Measurements from ENCODE around the gene C1orf56.
A peak's percentile ranks its signal among the peaks of the same experiment; 100 is the strongest.

Gene C1orf56

DNA sequence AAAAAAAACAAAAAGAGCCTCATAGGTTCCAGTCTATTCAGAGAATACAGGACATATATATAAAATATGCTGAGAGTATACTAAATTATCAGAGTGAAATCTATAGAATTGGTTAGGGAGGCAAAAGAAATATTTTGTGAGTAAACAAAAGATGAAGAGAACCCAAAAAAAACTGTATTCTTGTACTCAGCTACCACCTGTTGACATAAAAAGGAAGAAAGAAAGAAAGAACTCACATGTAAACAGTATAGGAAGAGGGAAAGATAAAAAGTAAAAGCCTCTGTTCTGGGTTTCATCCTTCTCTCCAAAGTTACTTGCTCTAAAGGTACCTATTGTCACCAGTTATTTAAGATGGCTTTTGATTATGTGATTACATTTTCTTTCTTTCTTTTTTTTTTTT lies 21.1 kb upstream of the C1orf56 start:
- DNase-seq: no peak
- no peak for ATAC-seq

DNA sequence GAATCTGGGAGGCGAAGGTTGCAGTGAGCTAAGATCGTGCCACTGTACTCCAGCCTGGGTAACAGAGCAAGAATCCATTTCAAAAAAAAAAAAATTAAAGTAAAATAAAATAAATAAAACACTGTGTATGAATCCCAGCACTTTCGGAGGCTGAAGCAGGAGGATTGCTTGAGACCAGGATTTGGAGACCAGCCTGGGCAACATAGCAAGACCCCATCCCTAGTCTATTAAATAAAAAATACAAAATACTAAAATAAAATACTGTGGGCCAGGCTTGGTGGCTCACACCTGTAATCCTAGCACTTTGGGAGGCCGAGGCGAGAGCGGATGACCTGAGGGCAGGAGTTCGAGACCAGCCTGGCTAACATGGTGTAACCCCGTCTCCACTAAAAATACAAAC lies 15.4 kb upstream of the C1orf56 start:
- DNase-seq (no peak), ATAC-seq (no peak)

DNA sequence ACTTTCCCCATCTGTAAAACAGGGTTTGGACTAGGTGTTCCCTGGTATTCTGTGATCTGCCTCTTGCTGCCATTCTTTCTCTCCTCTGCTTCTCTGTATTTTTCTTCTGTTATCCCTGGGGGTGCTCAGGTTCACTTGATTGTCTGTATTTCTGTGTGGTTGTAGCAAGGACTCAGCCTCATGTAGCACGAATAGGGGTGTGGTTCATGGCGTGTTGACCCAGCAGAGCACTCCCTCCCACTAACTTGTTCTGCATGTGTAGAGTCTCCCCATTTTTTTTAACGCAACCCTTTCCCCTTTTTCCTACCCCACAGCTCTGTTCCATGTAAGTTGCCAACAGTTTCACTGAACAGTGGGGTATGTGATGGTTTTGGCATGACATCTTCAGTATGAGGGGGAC lies 12.4 kb upstream of the C1orf56 start:
- no peak for ATAC-seq
- DNase-seq: no peak

DNA sequence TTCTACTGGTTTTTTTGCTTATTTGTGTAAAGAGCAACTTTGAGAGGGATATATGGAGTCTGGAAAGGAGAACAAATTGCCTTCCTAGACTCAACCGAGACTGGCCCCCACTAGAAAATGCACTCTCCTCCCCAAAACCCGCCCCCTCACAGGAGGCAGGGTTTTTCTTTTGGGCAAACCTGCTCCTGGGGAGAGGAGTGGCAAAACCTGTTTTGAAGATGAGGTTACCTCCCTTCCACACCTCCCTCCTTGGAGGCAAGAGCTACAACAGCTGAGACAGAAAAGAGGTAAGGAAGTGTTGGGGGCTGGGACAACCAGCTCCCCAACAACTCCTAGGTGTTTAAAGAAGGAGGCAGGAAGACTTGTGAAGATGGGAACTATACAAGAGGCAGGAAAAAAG lies 11.2 kb upstream of the C1orf56 start, which contains the start of gene BNIPL:
Gene BNIPL, plus strand, starts transcription at position 231 of the 400 bp plus-strand sequence. Its CDS starts 140 bp downstream, at position 371.
- ATAC-seq: no peak
- no peak for DNase-seq

DNA sequence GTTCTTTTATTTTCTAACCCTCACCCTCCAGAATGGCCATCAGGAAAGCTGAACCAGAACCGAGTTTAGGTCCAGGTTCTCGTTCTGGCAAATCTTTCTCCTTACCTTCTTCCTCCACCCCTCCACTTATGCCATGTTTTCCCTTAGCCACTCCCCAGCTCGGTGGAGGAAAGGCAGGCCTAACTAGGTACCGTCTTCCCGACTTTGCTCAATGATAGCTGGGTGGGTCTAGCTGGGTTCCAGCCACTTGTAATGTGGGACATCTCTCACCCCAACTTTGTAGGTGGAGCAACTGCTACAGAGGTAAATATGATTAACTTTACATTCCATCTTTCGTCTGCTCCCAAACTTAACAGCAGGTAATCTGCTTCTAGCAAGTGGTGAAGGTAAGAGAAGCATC lies 10.5 kb upstream of the C1orf56 start:
- no peak for ATAC-seq
- no peak for DNase-seq

DNA sequence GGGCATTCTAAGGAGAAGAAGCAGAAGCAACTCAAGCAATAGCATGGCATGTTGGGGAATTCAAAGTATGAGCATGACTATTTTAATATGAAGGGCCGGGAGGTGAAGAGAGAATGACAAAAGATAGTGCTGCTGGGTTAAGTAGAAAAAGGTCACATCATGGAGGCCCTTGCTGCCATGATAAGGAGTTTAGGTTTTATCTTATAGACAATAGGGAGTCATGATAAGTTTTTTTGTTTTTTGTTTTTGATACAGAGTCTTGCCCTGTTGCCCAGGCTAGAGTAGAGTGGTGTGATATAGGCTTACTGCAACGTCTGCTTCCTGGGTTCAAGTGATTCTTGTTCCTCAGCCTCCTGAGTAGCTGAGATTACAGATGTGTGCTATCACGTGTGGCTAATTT lies 8.0 kb upstream of the C1orf56 start:
- ATAC-seq: no peak
- no peak for DNase-seq

DNA sequence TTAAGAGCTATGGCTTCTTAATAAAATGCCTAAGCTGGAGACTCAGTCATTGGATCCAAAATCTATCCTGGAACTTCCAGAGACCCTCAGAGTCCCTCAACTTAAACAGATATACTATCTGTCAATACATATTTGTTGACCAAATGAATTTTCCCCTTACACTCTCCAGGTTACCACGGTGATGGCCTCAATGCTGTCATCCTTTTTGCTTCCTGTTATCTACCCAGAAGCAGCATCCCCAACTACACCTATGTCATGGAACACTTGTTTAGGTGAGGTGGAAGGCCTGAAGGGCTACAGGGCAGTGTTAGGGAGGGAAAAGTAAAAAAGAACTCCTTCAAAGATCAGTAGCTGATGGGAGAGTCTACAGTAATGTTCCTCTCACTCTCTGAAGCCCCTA lies 4.4 kb upstream of the C1orf56 start:
- ATAC-seq (no peak), DNase-seq (no peak)

DNA sequence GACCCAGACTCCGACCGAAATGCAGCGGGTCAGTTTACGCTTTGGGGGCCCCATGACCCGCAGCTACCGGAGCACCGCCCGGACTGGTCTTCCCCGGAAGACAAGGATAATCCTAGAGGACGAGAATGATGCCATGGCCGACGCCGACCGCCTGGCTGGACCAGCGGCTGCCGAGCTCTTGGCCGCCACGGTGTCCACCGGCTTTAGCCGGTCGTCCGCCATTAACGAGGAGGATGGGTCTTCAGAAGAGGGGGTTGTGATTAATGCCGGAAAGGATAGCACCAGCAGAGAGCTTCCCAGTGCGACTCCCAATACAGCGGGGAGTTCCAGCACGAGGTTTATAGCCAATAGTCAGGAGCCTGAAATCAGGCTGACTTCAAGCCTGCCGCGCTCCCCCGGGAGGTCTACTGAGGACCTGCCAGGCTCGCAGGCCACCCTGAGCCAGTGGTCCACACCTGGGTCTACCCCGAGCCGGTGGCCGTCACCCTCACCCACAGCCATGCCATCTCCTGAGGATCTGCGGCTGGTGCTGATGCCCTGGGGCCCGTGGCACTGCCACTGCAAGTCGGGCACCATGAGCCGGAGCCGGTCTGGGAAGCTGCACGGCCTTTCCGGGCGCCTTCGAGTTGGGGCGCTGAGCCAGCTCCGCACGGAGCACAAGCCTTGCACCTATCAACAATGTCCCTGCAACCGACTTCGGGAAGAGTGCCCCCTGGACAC lies 534 bp downstream of the C1orf56 start:
- ATAC-seq (peak; percentile 85), DNase-seq (peak; percentile 67)

DNA sequence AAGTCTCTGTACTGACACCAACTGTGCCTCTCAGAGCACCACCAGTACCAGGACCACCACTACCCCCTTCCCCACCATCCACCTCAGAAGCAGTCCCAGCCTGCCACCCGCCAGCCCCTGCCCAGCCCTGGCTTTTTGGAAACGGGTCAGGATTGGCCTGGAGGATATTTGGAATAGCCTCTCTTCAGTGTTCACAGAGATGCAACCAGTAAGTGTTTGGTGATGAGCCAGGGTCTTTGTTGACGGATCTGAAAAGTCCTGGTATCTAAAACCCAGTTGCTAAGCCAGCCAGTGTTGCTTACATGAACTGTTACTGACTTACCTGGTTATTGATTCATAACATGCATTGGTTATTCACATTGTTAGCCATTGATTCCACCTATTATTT lies 1.1 kb downstream of the C1orf56 start:
- ATAC-seq: no peak
- DNase-seq: no peak

DNA sequence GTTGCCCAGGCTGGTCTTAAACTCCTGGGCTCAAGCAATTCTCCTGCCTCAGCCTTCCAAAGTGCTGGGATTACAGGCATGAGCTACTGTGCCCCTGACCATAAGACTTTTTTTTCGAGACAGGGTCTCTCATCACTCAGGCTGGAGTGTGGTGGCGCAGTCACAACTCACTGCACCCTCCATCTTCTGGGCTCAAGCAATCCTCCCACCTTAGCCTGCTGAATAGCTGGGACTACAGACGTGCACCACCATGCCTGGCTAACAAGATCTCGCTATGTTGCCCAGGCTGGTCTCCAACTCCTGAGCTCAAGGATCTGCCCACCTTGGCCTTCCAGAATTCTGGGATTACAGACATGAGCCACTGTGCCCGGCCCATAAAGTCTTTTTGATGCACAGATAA lies 1.9 kb downstream of the C1orf56 start:
- DNase-seq (no peak), ATAC-seq (no peak)

DNA sequence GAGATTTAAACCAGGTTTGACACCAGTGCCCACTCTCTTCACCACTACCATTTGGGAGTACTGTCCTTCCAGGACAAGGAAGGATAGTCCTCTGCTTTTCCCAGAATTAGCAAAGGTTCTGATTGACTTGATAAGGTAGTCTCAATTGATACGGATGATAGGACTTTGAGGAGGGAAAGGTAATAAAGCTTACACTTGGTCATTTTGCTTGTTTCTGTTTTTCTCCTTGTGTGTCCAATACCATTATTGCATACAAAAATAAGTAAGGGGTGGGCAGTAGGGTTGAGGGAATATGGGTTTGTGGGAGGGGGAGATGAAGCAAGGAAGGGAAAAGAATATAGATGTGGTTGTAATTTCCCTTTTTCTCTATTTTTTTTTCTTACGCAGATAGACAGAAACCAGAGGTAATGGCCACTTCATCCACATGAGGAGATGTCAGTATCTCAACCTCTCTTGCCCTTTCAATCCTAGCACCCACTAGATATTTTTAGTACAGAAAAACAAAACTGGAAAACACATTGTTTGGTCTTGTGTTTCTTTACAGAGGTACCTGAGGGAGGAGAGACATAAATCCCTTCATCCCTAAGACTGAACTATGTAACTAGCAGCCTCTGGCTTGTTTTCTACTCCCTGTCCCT lies 2.6 kb downstream of the C1orf56 start:
- ATAC-seq: no peak

DNA sequence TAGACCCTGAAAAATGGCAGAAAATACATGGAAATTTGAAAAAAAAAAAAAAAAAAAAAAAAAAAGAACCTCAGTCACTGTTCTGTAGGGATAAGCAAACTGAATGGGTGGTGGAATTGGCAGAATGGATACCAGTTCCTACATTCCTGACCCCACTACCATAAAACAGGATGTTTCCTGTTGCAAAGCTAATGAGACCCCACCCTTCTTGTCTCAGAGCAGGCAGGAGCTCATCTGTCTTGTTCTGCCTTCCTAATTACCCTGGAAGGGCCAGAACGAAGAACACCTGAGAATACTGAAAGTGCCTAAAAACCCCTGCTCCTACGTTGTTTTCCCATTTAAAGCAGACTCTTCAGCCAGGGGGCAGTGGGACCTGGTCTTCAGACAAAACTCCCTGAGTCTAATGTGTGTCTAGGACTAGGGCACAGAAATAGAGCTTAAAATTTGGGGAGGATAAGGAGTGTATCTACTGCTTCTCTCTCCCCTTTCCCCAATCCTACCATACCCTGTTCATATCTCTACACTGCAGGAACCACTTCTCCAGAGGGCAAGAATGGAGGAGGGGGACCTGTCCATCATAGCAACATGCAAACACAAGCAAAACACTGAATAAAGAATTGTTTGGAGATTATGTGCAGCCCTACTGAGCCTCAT lies 3.9 kb downstream of the C1orf56 start:
- ATAC-seq: no peak
- no peak for DNase-seq

More for the DNA sequence above, 2.6 kb downstream of the C1orf56 start:
- DNase-seq: no peak

DNA sequence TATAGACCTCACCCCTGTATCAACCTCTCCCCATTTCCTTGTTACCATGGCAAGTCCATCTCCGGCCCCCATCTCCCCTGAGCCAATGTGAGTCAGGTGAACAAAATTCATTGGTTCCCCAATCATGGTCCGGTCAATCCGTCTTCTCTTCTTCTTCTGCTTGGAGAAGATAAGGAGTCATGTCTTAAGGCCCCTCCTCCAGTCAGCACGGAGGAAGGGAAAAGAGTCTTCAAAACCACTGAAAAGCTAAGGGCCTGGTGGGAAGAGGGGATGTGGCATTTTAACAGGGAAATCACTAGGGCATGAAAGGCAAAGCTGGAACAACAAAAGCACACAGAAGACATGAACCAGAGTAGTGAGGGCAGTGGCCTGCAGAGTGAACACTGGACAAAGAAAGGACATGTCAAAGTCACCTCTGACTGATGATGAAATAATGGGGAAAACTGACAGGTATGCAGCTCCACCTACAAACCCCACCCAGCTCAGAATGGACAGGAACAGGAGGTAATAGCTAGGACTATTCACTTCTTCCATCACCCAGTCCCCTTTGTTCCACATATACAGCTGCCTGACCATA lies 7.5 kb downstream of the C1orf56 start:
- DNase-seq: no peak
- ATAC-seq: no peak

DNA sequence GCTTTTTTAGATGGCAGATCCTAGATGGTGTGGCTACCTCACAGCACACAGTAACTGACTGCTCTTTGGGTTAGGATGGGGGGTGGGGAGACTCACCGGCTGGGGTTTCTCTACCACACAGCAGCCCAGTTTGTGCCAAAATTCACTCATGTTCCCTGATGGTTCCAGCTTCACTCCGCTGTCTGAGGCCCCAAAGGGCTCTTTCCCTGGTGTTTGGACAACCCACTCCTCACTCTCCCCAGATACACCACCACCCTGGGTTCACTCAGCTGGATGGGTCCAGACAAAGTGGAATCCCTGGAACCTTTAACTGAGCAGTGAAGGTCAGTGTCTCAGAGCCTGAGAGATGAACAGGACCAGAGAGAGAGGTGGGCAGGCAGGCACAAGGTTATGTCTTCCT lies 8.0 kb downstream of the C1orf56 start:
- DNase-seq: no peak
- ATAC-seq: no peak

DNA sequence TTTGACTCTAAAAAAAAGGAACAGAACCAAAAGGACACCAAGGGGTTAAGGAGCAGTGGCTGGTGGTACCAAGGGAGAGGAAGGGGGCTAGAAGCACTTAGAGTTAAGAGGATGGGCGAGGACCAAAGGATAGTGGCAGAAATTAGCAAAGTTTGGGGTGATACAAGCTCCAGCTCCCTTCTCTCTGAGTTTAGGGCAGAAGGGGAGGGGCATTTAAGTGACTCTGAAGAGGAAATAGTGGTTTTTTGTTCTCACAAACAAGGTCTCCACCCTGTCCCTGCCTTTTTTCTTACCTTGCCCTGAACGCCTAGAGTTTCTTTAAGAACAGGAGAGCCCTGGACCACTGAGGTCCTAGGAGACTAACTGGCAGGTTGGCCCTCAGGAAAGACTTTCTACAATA lies 8.6 kb downstream of the C1orf56 start:
- ATAC-seq (no peak), DNase-seq (no peak)

DNA sequence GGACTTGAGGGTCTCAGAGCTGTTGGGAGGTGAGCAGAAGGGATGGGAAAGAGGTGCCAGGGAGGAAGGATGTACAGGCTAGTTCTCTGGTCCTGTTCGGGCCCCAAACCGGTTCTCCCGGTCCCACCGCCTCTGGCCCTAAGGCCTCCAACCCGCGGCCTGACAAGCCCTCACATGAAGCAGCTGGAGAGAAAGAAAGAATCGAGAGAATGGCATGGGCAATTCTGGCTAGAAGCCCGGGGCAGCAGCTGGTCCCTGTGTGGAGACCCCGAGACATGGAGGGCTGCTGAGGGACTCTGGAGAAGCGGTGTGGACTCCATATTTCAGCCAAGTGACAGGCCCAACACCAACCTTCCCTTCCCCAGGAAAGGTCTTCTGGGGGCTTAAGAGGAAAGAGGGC lies 11.1 kb downstream of the C1orf56 start:
- DNase-seq: peak; percentile 29

DNA sequence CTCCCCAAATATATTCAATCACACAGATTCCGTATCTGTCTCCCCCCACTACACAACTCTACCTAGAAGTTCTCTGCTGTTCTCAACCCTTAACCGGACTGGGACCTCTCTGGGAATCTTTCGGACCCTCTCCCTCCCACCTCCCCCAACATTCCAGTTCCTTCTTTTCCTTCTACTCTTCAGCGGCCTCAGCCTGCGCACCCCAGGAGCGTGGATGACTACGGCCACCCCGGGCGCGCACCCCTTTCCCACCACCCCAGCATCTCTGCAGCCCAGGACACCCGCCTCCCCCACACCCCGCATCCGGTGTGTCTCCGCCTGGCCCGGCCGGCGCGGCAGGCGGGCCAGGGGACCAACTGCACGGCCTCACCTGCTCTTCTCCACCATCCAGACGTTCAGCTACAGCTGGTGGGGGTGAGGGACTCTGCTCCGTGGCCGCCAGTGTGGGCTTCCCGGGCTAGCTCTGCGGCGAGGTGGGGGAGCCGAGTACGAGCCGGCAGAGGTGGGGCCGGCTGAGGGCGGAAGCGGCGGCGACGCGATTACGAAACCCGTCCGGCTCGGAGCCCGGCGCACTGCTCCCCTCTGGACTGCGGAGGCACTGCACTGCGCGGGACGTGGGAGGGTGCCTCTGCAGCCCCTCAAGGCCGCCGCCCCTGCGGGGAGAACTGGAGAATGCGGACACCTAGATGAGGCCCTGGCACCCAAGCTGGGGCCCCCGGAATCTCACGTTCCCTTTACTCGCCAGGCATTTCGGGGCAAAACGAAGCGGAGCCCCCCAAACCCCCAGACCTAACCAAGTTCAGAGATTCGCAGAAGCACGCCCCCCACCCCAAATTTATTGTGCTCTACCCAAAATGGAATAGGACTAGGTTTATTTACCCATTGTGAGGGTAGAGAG lies 11.8 kb downstream of the C1orf56 start, which contains the start of gene CDC42SE1:
Gene CDC42SE1, minus strand, starts transcription at position 514 of the 898 bp plus-strand sequence. CDS start 3,892 bp downstream, outside the sequence.
- ATAC-seq (peak; percentile 83), DNase-seq (peak; percentile 89)

More for the DNA sequence above, 11.1 kb downstream of the C1orf56 start:
- no peak for ATAC-seq

DNA sequence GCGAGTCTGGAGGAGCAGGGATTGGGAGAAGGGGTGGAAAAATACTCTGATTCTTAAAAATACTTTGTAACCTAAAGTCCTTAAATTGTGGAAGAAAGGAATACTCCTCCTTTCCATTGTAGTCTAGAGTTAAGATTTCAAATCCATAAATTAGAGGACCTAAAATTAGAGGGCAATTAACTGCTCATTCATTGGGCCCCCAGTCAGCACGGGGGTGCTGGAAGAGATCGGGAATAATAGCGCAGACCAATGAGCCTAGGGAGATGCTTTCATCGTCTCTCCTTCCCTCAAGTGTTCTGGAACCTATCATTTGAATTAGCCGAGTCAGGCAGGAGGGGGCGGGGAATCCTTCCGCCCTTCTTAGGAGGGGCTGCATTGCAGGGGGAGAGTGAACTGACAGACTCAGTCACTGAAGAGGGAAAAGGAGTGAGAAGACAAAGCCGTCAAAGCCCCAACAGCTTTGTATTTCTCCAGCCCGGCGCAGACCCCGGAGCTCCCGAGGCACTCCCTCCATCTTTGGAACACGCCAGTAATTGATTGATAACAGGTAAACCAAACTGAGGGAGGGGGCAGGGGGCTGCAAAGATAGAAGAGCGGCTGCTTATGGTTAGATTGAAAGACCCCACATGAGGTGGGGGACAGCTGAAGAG lies 12.6 kb downstream of the C1orf56 start, which contains the start of gene MLLT11:
Gene MLLT11, plus strand, starts transcription at position 391 of the 650 bp plus-strand sequence. CDS start 6,828 bp downstream, outside the sequence.
- ATAC-seq: no peak
- DNase-seq: peak; percentile 62

DNA sequence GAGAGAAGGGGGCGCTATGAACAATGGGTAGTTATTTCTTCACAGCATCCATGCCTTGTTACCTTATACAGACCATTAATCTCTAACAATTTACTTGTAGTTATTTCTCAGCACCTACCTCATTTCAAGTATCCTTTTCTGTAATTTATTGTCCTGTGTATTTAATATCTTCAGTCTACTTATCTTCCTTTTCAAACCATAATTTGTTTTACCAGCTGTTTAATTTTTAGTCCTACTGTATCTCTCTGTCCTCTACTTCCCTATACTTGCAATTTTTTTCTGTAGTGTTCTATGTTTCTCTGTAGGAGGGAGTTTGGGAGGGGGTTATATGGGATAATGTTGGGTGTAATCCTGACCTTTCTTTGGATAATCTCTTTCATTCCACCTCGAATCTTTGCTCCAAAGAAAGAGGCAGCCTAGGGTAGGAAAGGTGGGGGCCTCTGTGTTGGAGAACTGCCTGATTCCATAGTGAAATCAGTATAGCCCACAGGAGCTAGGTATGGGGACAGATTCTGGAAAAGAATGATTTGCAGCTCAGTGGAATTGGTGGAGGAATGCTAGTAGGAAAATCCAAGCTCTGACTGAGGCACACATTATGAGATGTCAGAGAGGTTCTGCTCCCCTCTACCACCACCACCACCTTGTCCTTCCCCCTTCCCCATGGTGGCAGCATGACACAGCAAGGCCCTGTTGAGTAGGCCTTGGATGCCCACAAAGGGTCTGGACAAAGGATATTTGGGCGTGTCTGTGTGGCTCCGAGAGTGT lies 13.3 kb downstream of the C1orf56 start:
- ATAC-seq (no peak), DNase-seq (no peak)

DNA sequence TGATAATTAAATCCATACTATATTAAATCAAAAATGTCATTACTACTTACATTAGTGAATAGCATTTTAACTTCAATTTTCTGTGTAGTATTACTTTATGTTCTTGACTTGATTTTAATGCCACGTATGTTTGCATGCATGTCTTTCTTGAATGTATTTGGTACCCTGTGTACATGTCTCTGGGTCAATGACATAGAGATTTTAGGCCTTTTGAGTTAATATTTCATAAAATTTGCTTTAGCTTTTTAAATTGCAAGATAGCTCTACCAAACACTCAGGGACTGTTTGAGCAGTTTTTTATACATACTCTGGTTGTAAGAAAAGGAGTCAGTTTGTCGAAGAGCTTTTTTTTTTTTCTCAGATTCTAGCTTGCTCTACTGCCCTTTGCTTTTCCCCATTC lies 14.2 kb downstream of the C1orf56 start:
- DNase-seq (no peak), ATAC-seq (no peak)
